Kidney tubule cell (primary cell): Measurements from ENCODE around the gene TMEM134.

Experiments
- DNase-seq: peaks from one replicate; pipeline ENCODE4 v3.0.0-alpha.2; 2018; ENCODE audit warnings: low spot score

TMEM134 gene

GRCh38 chr11:67500831-67501715, 32.0 kb upstream of the TMEM134 start:
- DNase-seq: no peak

- no peak for DNase-seq
These were observed 31.4 kb upstream of the TMEM134 start for GRCh38 chr11:67500484-67500821.

GRCh38 chr11:67499808-67500483, 30.9 kb upstream of the TMEM134 start:
- DNase-seq: no peak

GRCh38 chr11:67498544-67498972, 29.5 kb upstream of the TMEM134 start:
- DNase-seq: no peak

- no peak for DNase-seq
These were observed 28.7 kb upstream of the TMEM134 start for GRCh38 chr11:67497656-67498291.

GRCh38 chr11:67496113-67496512, 27.1 kb upstream of the TMEM134 start:
- DNase-seq: no peak

GRCh38 chr11:67495234-67496005, 26.4 kb upstream of the TMEM134 start:
- no peak for DNase-seq

GRCh38 chr11:67494371-67495233, 25.6 kb upstream of the TMEM134 start:
- no peak for DNase-seq

GRCh38 chr11:67493548-67494370, 24.7 kb upstream of the TMEM134 start:
- no peak for DNase-seq

GRCh38 chr11:67492801-67493547, 23.9 kb upstream of the TMEM134 start:
- no peak for DNase-seq

GRCh38 chr11:67492069-67492727, 23.1 kb upstream of the TMEM134 start:
- DNase-seq: no peak

GRCh38 chr11:67491276-67492068, 22.4 kb upstream of the TMEM134 start:
- no peak for DNase-seq

- DNase-seq: no peak
These were observed 21.6 kb upstream of the TMEM134 start for GRCh38 chr11:67490727-67491065.

GRCh38 chr11:67489885-67490726, 21.1 kb upstream of the TMEM134 start:
- DNase-seq: no peak

- DNase-seq: no peak
These were observed 20.3 kb upstream of the TMEM134 start for GRCh38 chr11:67489203-67489884.

- DNase-seq: no peak
These were observed 17.6 kb upstream of the TMEM134 start for GRCh38 chr11:67486481-67487195.
